SKM-1 (cell line): ENCODE measurements around the gene MFRP.

Experiments used
- DNase-seq: peaks from one replicate; lab custom pipeline; 2025; ENCODE audit not compliant: unreplicated experiment; lab: John Stamatoyannopoulos, UW

The MFRP gene

DNA sequence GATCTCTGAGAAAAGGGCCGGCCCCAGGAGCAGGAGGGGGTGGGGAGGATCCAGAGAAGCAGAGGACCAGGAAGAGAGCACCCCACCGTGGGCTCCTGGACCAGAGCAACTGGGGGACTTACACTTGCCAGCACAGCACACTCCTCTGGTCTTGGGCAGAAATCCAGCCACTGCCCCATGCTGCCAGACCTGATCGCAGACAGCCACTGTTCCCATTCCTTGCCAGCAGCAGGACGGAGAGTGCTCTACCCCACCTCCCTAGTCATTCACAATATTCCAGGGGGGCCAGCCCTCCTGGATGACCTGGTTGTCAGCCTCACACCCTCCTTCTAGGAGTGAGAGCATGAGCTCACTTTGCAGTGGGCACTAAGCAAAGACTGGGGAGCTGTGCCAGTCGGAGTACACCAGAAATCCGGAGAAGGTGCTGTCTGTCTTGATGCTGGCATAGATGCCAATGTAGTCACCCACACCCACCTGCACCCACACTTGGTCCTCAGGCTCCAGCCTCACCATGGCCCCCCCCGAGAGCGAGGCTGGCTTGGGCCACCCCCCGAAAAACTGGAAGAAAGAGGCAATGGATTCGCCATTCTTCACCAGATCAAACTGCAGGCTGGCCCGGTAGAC lies 7.4 kb downstream of the MFRP start:
- no peak for DNase-seq

DNA sequence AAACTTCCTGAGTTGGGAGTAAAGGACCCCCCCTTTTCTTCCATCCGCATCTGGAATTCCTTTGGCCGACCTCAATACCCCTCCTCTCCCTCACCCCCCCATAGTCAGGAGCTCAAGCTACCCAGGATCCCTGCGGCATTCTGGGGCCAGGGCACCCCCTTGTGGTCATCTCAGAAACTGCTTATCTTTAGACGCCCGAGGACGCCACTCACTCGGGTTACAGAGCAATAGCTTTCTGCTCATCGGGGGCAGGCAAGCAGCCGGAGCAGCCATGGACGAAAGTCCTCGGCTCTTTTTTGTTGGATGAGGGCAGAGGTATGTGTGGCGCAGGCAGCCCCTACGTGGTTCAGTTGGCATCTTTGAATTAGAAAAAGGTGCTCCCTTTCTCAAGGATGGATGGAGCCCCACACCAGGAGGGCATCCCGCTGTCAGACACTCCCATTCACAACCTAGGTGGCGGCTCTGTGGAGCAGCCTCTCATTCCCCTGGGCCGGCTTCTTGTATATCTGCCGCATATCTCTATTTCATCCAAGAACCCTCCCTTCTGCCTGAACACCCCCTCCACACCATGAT lies 8.1 kb downstream of the MFRP start:
- DNase-seq: peak; percentile 20

DNA sequence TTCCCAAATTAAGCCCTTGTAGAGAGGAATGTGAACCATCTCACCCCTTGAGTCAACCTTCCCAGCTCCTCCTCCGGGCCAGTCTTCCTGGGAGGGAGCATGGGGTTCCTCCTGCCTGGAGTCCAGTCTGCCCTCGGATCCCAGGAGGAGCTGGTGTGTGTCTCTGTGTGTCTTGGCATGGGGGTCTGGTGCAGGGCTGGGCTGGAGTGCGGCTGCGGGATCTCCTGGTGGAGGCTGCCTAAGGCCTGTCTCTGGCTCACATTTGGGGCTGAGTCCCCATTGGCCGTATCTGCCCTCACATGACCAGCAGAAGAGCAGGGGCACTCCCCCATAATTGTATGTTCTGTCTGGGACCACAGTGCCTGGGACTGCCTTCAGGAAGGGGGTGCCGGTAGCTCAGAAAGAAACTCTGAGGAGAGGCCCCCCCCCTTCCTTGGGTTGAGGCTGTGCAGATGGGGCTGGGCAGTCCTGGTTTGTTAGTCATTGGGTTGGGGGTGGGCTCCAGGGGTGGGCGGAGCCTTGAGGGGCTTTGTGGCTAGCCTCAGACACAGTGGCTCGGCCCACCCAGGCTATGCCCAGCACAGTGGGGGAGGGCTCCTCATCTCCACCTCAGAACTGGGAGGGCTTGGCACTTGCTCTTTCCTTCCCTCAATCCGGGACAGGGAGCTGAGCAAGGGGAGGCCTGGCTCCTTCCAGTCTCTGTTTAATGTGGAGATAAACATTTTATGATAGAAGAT lies 8.8 kb downstream of the MFRP start:
- no peak for DNase-seq

DNA sequence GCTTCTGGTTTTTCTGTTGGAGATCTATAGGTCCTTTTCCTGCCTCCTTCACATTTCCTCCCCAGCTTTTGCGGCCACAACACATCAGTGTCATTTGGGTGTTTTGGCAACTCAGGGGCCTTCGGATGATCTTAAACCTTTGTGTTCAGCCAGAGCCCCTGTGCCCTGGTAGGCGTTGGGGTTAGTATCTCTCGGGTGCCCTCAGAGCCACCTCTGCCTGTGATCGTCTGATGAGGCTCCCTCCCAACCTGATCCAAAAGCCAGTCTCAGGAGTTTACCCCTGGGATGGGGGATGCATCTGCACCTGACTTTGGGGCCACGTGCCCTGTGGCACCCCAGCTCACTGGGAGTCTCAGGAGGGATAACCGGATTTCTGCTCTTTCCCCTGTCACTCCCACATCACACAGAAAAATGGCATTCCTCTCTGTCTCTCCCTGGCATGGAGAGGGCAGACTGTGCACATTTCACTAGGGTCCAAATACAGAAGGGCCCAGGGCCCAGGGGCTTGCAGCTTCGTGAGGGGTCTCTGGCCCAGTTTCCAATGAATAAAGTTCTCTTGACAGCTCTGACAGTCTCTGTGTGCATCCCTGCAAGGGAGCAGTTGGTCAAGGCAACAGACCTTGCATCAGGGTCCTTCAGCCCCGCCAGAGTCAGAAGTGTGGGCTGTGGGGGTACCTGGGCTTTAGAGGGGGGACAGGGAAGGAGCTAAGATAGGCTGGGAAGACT lies 9.6 kb downstream of the MFRP start:
- DNase-seq: no peak

GRCh38 chr11:119335655-119336543 lies 10.6 kb downstream of the MFRP start:
- no peak for DNase-seq

DNA sequence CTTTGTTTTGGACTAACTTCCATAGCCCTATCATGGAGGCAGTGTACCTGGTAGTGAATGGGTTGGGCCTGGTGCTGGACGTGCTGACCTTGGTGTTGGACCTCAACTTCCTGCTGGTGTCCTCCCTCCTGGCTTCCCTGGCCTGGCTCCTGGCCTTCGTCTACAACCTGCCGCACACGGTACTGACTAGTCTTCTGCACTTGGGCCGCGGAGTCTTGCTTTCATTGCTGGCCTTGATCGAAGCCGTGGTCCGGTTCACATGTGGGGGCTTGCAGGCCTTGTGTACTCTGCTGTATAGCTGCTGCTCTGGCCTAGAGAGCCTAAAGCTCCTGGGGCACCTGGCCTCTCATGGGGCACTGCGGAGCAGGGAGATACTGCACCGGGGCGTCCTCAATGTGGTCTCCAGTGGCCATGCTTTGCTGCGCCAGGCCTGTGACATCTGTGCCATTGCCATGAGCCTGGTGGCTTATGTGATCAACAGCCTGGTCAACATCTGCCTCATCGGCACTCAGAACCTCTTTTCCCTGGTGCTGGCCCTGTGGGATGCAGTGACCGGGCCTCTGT lies 11.3 kb downstream of the MFRP start:
- DNase-seq: no peak

DNA sequence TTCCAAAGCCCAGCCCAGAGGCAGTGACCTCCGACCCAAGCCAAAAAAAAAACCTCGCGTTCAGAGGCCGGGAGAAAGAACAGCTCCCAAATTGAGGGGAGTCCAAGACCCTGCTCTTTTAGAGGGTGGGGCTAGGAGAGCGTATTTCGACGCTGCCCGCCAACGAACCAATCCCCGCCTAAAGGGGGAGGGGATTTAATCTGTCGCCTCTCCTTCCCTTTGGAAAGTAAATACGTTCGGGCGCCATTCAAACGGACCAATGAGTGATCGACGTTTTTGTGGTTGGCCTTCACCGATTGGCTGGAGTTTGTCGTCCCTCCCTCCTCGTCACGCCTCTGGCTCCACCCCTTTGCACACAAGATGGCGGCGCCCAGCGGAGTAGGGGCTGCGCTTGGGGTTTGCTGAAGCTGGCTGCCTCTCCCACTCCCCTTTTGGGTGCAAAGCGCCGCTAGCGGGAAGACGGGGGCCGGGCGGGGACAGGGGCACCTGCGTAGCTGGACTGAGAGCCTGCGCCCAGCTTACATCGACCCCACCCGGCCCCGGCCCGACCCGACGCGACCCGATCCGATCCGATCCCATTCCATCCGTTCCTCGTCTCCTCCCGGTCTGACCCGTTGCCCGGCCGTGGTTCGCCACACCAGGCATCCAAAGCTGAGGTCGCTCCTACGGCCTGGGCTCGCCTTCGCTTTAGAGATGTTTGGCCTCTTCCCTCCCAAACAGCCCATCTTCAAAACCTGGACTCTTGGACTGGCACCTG lies 12.2 kb downstream of the MFRP start, which contains the start of gene RNF26:
TSS of gene RNF26 (plus strand) at position 354 of the 757 bp plus-strand sequence. CDS start 596 bp downstream, outside the sequence.
- peak; percentile 92 for DNase-seq

GRCh38 chr11:119332111-119332765 lies 14.3 kb downstream of the MFRP start:
- no peak for DNase-seq

DNA sequence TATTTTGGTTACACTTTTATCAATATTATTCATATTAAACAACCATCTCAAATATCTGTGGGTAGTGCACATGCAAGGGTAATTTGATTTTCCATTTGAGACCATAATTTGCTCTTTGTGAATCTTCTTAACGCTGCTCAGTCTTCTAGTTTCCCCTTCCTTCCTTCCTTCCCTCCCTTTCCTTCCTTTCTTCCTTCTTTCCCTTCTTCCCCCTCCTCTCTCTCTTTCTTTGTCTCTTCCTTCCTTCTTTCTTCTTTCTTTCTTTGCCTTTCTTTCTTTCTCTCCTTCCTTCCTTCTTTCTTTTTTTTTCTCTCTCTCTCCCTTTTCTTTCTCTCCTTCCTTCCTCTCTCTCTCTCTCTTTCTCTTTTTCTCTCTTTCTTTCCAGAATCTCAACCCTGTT lies 16.3 kb downstream of the MFRP start:
- DNase-seq: no peak

- DNase-seq: no peak
Measured at GRCh38 chr11:119329320-119329719, 17.2 kb downstream of the MFRP start.

DNA sequence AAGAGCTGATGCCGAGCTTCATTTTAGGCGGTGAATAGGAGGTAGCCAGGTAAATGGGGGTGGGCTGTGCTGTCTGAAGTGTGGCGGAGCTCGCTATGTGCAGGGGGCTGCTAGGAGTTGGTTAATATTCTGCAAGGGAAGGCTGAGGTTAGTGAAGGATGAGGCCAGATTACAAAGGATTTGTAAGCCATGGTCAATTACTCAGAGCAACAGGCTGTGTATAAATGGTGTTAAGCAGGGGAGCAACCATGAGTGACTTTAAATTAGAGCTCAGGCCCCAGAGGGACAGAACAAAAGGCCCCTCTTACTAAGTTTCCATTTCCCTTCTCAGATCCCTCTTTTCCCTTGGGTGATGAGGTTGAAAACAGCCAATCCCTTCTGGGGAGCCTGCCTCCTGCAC lies 22.3 kb downstream of the MFRP start:
- DNase-seq: no peak

GRCh38 chr11:119323532-119324033 lies 22.9 kb downstream of the MFRP start:
- peak; percentile 31 for DNase-seq

DNA sequence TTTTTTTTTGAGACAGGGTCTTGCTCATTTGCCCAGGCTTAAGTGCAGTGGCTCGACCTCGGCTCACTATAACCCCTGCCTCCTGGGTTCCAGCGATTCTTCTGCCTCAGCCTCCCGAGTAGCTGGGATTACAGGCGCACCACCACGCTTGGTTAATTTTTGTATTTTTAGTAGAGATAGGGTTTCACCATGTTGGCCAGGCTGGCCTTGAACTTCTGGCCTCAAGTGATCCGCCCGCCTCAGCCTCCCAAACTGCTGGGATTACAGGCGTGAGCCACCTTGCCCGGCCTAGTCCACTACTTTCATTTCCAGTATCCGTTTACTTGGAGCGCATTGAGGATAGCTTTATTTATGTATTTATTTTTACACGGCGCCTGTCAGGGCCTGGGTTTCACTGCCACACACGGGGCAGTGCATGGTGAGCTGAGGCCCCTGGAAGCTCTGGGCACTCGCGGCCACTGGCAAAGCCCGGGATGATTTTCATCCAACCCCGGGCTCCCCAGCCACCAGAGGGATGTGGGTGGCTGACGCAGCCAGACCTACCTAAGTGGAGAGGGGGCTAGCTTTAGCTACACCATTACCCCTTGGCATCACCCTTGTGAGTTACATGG lies 23.5 kb downstream of the MFRP start:
- no peak for DNase-seq

GRCh38 chr11:119322360-119322739 lies 24.2 kb downstream of the MFRP start:
- DNase-seq: no peak

DNA sequence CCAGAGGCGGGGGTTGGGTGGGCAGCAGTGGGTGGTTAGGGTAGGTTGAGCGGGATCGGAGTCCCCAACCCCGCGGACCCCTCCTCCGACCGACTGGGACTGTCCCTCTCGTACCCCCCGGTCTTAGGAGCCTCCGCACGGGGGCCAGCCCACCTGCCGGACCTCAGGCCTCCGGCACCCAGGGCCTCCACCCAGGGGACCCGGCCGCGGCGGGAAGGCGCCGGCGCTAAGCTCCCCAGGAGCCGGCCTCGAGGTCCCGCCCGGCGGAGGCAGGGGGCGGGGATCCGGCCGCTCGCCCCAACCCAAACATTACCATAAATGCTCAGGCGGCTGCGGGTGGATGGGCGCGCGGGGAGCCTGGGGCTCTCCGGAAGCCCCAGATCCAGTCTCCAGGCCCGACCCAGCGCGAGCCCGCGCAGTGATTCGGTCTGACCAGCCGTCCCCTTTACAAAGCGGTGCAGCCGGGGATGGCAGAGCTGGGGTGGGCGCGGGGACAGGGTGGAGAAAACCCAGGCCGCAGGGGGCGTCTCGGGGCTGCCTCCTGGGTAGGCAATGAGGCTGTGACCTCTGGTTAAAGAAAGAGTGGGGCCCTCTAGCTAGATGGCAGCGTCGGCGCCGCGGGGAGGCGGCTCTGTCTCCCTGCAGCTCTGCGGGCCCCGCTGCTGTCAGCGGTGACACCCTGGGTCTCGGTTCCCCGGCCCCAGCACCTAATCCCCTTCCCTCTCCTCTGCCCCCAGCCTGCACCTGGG lies 25.6 kb downstream of the MFRP start:
- no peak for DNase-seq

- DNase-seq: no peak
Measured at GRCh38 chr11:119320240-119320775, 26.2 kb downstream of the MFRP start.

DNA sequence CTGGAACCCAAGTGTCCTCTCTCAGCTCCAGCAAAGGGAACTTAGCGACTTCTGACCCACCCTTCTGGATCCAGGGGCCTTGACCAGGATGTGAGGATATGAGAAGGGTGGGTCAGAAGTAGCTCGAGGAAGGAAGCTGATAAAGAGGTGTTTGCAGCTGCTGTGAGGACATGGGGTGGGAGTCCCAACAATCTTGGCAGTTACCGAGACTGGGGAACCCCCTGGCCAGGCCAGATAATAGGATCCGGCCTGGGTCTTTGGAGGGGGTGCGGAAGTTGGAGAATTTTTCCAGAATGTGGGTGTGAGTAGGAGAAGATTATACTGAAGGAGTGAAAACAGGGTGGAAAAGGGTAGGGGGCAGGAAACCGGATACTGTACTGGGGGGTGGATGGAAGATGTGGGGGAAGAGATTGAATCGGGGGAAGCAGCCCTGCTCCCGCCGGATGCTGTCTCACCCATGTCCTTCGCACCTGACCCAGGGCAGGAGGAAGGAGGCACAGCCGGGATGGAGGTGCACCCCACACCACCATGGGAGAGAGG lies 26.7 kb downstream of the MFRP start:
- no peak for DNase-seq
